Measurements from ENCODE around the gene CXCL9.
"Not testable (repeated sequence)": the region's sequence is repeated elsewhere in the genome, so short reads cannot be mapped to it uniquely, and the experiment has no call there.

Gene CXCL9

DNA sequence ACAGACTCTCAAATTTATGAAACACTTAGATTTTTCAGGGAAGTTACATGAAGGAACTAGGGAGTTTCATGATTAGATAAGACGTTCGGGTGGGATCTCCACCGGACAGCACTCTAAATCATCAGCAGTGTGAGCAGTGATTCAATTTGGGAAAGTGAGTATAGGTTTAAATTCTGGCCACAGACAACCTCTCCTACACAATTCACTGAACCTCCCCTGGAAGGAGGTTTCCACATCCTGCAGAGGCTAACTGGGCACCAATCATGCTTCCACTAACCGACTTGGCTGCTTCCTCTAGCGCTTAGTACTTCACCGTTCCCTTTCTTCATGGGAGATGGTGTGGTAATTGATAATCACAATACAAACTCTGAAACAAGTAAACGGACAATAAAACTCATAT, 5.6 kb downstream of the CXCL9 start:
- H3K9ac ChIP-seq (ENCODE audit: low read depth, low read length) = no peak overlapping the region
- no peaks in the 10 kb centered on the region for H3K9me3 ChIP-seq (ENCODE audit: control insufficient read depth, insufficient read depth, low read length)
- no peaks in the 10 kb centered on the region for H3K36me3 ChIP-seq (ENCODE audit: insufficient read depth, low read length)
- no peaks in the 10 kb centered on the region for H3K4me1 ChIP-seq (ENCODE audit: insufficient read depth, low read length)

DNA sequence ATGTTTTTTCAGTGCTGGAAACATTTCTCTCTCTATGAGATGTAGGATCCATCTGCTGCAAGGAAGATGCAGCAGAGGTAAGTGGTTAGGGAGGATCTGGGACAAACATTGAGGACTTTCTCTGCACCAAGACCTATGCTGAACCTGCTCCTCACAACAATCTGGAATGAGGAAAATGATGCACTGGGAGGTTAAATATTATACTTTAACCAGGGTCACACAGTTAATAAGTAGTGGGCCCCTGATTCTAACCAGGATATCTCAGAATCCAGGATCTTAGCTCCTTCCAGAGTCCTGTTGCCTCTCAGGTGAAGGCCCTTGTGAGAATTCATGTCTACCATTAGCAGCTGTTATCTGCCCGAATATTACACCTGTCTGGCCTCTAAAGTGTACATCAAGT, 7.0 kb downstream of the CXCL9 start:
- H3K9ac ChIP-seq (ENCODE audit: low read depth, low read length) = no peak overlapping the region
- no peaks in the 10 kb centered on the region for H3K9me3 ChIP-seq (ENCODE audit: control insufficient read depth, insufficient read depth, low read length)
- no peaks in the 10 kb centered on the region for H3K36me3 ChIP-seq (ENCODE audit: insufficient read depth, low read length)
- no peaks in the 10 kb centered on the region for H3K4me1 ChIP-seq (ENCODE audit: insufficient read depth, low read length)

DNA sequence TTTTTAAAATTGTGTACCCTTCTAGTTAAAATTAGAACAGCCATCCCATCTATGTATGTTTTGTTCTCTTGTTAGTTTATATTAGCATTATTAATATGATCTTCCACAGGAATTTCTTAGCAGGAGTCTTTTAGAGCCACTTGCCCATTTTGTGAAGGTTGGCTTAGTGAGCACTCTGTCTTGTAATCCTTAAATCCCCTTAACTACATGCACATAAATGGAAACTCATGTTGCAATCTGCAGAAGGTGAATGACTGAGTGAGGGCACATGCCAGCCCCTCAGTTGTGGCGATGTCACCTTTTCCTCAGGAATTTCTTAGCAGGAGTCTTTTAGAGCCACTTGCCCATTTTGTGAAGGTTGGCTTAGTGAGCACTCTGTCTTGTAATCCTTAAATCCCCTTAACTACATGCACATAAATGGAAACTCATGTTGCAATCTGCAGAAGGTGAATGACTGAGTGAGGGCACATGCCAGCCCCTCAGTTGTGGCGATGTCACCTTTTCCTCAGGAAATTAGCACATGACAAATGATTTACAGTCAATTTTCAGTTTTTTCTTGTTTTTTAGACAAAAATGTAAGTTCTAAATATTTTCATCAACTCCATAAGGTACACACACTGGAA, 8.7 kb downstream of the CXCL9 start:
- not testable (repeated sequence) for H3K9me3 ChIP-seq (ENCODE audit: control insufficient read depth, insufficient read depth, low read length); H3K36me3 ChIP-seq (ENCODE audit: insufficient read depth, low read length); H3K9ac ChIP-seq (ENCODE audit: low read depth, low read length); H3K4me1 ChIP-seq (ENCODE audit: insufficient read depth, low read length)

DNA sequence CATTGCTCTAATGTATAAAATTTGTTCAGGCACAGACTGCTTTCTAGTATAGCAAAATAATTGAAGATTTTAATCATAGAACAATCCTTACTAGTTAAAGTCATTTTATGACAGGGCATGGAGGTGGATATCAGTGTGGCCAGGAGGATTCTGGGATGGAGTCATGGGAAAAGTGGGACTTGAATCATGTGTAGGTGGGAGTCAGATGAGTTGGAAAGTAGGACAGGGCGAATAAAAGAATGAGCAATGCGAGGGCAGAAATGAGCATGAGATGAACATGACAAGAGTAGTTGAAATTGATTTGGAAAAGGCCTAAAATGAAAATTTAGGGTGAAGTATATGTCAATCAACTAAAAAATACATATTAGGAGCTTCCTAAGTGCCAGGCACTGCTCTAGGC, 9.4 kb downstream of the CXCL9 start:
- Histone ChIP-seq H3K9me3 (ENCODE audit: control insufficient read depth, insufficient read depth, low read length) (no peaks in the 10 kb centered on the region), H3K36me3 (ENCODE audit: insufficient read depth, low read length) (no peaks in the 10 kb centered on the region), H3K4me1 (ENCODE audit: insufficient read depth, low read length) (no peaks in the 10 kb centered on the region), H3K9ac (ENCODE audit: low read depth, low read length) (no peak overlapping the region)

DNA sequence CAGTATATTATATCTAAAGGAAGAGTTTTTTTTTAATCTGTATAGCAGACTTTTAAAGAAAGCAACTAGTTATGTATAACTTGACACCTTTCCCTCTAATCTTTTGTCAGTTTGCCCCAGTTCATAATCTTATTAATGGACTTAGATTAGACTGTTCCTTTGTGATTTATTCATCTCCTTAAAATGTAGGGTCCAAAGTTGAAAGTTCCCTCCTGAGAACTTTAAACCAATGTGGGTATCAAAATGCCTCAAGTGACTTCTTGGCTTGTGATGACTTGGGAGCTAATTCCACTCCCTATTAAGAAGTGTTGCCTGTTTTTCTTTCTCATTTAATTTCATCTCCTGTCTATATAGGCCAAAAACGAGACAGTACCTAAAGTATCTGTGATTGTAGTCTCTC, 10.2 kb downstream of the CXCL9 start:
- no peaks in the 10 kb centered on the region for H3K36me3 ChIP-seq (ENCODE audit: insufficient read depth, low read length)
- no peaks in the 10 kb centered on the region for H3K4me1 ChIP-seq (ENCODE audit: insufficient read depth, low read length)
- H3K9ac ChIP-seq (ENCODE audit: low read depth, low read length) = no peak overlapping the region
- no peaks in the 10 kb centered on the region for H3K9me3 ChIP-seq (ENCODE audit: control insufficient read depth, insufficient read depth, low read length)

DNA sequence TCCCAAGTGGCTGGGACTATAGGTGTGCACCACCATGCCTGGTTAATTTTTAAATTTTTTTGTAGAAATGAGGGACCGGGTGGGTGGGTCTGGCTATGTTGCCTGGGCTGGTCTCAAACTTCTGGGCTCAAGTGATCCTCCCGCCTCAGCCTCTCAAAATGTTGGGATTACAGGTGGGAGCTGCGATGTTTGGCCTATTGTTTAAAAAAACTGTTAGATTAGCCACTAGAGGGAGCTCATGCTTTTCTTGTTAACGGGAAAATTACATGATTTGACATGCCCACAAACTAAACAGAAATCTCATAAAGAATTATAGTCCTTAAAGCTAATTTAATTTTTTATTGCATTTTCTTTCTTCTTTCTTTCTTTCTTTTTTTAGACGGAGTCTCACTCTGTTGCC, 11.6 kb downstream of the CXCL9 start:
- Histone ChIP-seq H3K9ac (ENCODE audit: low read depth, low read length) (no peak overlapping the region), H3K36me3 (ENCODE audit: insufficient read depth, low read length) (no peaks in the 10 kb centered on the region), H3K4me1 (ENCODE audit: insufficient read depth, low read length) (no peaks in the 10 kb centered on the region), H3K9me3 (ENCODE audit: control insufficient read depth, insufficient read depth, low read length) (no peaks in the 10 kb centered on the region)

DNA sequence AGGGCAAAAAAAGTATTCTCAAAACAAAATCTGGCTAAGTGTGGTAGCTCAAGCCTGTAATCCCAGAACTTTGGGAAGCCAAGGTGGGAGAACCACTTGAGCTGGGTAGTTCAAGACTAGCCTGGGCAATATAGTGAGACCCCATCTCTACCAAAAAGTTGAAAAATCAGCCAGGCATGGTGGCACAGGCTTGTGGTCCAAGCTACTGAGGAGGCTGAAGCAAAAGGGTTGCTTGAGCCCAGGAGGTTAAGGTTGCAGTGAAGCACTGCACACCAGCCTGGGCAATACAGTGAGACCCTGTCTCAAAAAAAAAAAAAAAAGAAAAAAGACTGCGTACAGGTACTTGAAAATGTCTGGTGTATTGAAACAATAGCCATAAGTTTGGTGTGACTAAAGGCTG, 14.8 kb downstream of the CXCL9 start:
- peaks cover 8% of the 10 kb centered on the region; the same call in 1 of the 2 replicates for H3K4me1 ChIP-seq (ENCODE audit: insufficient read depth, low read length)
- no peaks in the 10 kb centered on the region for H3K9me3 ChIP-seq (ENCODE audit: control insufficient read depth, insufficient read depth, low read length)
- H3K36me3 ChIP-seq (ENCODE audit: insufficient read depth, low read length) = no peaks in the 10 kb centered on the region
- no peak overlapping the region for H3K9ac ChIP-seq (ENCODE audit: low read depth, low read length)

DNA sequence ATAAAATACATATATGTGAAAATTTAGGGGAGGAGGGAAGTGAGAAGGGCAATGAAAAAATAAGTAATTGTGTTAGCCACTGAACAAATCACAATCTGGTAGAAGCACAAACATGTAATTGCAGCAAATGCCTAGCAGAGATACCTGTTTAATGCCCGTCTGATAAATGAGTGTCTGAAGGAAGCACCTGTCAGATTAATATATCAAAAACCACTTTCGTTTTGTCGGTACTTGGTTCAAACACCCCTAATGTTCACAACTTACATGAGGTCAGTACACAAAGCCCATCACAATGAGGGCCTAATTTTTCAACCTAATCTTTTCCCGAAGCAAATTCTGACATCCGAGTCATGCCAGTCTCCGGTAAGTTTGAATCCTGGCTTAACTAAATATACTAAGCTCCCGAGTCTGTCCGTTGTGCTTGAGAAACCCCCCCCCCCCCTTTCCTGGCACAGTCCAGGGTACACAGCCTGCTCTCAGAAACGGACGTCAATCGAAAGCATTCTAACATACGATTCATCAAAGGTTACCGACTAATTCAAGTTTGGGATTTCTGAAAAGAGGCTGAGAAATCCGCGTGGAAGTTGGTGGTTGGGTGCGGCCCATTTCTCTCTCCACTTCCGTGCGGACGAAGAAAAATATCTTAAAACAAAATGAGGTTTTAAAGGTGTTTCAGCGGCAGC, 17.3 kb downstream of the CXCL9 start:
- peaks cover 8% of the 10 kb centered on the region; the same call in 1 of the 2 replicates for H3K4me1 ChIP-seq (ENCODE audit: insufficient read depth, low read length)
- no peaks in the 10 kb centered on the region for H3K36me3 ChIP-seq (ENCODE audit: insufficient read depth, low read length)
- H3K9me3 ChIP-seq (ENCODE audit: control insufficient read depth, insufficient read depth, low read length) = no peaks in the 10 kb centered on the region
- peak overlapping the region; percentile 91 for H3K9ac ChIP-seq (ENCODE audit: low read depth, low read length)

DNA sequence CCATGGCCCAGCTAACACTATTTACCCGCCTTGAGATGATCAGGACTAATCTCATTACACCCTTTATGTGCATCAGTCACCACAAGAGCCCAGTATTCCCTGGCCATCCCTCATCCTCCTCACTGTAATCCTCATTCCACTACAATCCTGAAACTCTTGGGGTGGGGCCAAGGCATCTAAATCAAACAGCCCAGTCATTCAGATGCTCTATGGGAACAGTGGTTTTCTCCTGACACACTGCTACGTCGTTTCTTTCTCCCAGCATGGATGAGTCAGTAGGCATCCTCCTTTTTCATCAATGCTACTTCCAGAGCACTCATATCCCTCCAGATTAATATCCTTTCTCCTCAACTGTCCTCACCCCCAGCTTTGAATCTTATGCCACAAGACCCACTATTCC, 22.2 kb downstream of the CXCL9 start:
- Histone ChIP-seq H3K36me3 (ENCODE audit: insufficient read depth, low read length) (peaks cover 5% of the 10 kb centered on the region), H3K9me3 (ENCODE audit: control insufficient read depth, insufficient read depth, low read length) (no peaks in the 10 kb centered on the region), H3K4me1 (ENCODE audit: insufficient read depth, low read length) (peaks cover 8% of the 10 kb centered on the region; the same call in 1 of the 2 replicates), H3K9ac (ENCODE audit: low read depth, low read length) (no peak overlapping the region)

DNA sequence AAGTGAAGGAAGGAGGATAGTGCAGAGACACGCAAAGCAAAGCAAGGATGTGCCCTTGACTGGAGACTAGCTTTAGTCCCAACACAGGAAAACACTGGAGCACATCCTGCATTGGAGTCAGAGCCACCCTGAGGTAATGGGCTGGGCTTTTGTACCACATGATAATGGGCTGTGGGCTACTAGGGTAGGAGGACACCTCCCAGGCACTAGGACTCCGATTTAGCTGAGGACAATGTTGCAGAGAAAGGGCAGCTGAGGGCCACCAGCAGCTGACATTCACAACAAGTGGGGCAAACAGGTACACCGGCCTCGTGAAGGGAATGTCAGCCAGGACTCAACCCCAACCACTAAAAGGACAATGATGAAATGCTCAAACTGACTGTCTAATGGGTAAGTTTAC, 26.7 kb downstream of the CXCL9 start:
- peaks cover 23% of the 10 kb centered on the region for H3K36me3 ChIP-seq (ENCODE audit: insufficient read depth, low read length)
- H3K9me3 ChIP-seq (ENCODE audit: control insufficient read depth, insufficient read depth, low read length) = no peaks in the 10 kb centered on the region
- no peak overlapping the region for H3K9ac ChIP-seq (ENCODE audit: low read depth, low read length)
- H3K4me1 ChIP-seq (ENCODE audit: insufficient read depth, low read length) = no peaks in the 10 kb centered on the region

DNA sequence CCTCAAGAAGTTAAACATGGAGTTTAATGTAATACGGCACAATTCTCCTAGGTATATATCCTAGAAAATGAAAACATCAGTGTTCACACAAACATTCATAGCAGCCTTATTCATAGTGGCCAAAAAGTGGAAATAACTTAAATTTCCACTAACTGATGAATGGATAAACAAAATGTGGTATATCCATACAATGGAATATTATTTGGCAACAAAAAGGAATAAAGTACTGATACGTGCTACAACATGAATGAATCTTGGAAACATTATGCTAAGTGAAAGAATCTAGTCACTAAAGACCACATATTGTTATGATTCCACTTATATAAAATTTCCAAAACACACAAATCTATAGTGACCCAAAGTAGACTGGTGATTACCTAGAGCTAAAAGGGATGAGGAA, 31.1 kb downstream of the CXCL9 start:
- Histone ChIP-seq H3K36me3 (ENCODE audit: insufficient read depth, low read length) (peaks cover 31% of the 10 kb centered on the region), H3K9ac (ENCODE audit: low read depth, low read length) (no peak overlapping the region), H3K9me3 (ENCODE audit: control insufficient read depth, insufficient read depth, low read length) (no peaks in the 10 kb centered on the region), H3K4me1 (ENCODE audit: insufficient read depth, low read length) (no peaks in the 10 kb centered on the region)

DNA sequence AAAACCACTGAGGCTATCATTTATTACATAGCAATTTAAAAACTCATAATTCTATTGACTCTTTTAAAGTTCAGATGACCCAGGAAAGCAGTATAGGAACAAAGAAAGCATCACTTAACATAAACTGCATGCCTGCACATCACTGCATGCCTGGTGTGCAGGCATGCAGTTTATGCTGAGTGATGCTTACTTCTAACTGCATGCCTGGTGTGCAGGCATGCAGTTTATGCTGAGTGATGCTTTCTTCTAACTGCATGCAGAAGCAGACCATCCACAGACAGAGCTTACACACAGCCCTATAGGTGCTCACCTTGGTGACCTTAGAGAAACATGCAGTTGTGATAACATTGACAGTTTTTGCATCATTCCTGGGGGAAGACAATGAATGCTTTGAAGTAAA, 33.5 kb downstream of the CXCL9 start:
- Histone ChIP-seq H3K9ac (ENCODE audit: low read depth, low read length) (no peak overlapping the region), H3K36me3 (ENCODE audit: insufficient read depth, low read length) (peaks cover 41% of the 10 kb centered on the region), H3K9me3 (ENCODE audit: control insufficient read depth, insufficient read depth, low read length) (no peaks in the 10 kb centered on the region), H3K4me1 (ENCODE audit: insufficient read depth, low read length) (no peaks in the 10 kb centered on the region)

DNA sequence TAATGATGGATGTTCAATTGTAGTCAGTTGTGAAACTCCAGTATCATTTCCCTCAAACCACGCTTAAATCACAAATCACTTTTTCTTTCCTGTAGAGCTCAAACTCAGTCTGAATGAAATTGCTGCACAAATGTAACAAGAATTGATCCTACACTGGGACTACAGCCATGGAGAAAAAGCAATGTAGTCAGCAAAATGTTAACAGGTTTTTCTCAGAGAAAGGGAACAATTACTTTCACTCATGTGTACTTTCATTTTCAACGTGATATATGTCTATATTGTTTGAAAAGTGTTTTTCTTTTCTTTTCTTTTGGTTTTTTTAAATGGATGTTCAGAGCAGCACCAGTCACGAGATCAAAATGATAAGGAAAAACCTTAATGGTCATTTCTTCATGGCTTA, 39.2 kb downstream of the CXCL9 start:
- peaks cover 55% of the 10 kb centered on the region for H3K36me3 ChIP-seq (ENCODE audit: insufficient read depth, low read length)
- no peaks in the 10 kb centered on the region for H3K4me1 ChIP-seq (ENCODE audit: insufficient read depth, low read length)
- no peaks in the 10 kb centered on the region for H3K9me3 ChIP-seq (ENCODE audit: control insufficient read depth, insufficient read depth, low read length)
- no peak overlapping the region for H3K9ac ChIP-seq (ENCODE audit: low read depth, low read length)

DNA sequence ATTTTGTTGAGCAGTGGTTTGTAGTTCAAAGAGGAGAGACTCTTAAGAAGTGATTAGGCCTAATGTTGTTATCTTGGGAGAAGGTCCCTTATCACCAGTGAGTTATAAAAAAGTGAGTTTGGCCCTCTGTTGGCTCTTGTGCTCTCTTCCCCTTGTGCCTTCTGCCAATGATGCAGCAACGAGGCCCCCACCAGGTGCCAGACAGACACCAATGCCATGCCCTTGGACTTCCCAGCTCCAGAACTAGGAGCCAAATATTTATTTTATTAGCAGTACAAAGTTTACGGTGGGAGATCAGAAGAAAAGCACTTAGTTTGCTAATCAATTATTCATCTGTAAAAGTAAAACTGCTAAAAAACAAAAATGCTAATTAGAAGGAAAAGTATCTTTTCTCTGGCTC, 43.8 kb downstream of the CXCL9 start:
- Histone ChIP-seq H3K4me1 (ENCODE audit: insufficient read depth, low read length) (no peaks in the 10 kb centered on the region), H3K9ac (ENCODE audit: low read depth, low read length) (no peak overlapping the region), H3K9me3 (ENCODE audit: control insufficient read depth, insufficient read depth, low read length) (no peaks in the 10 kb centered on the region), H3K36me3 (ENCODE audit: insufficient read depth, low read length) (peaks cover 63% of the 10 kb centered on the region)

DNA sequence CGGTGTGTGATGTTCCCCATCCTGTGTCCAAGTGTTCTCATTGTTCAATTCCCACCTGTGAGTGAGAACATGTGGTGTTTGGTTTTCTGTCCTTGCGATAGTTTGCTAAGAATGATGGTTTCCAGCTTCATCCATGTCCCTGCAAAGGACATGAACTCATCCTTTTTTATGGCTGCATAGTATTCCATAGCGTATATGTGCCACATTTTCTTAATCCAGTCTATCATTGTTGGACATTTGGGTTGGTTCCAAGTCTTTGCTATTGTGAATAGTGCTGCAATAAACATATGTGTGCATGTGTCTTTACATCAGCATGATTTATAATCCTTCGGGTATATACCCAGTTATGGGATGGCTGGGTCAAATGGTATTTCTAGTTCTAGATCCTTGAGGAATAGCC, 45.2 kb downstream of the CXCL9 start:
- H3K4me1 ChIP-seq (ENCODE audit: insufficient read depth, low read length); H3K9ac ChIP-seq (ENCODE audit: low read depth, low read length); H3K9me3 ChIP-seq (ENCODE audit: control insufficient read depth, insufficient read depth, low read length): not testable (repeated sequence)
- peaks cover 66% of the 10 kb centered on the region for H3K36me3 ChIP-seq (ENCODE audit: insufficient read depth, low read length)

Data from ES-I3 (cell line).